HepG2 (cell line): Measurements from ENCODE around the gene SLC27A2. TPM values are rescaled to one million over a fixed set of nuclear protein-coding genes. Genes with fewer than 3 reads are reported as not detected.

Experiments used
- ATAC-seq: fragments of 200-7000 bp; cut with Tn5 transposase; 3 replicates; pipeline ENCODE4 v1.9.1; 2020; ENCODE audit warnings: mild to moderate bottlenecking, moderate library complexity
- BruUV-seq: library from RNA; stranded (reverse); fragments of 400-500 nt; replicated peaks from 2 replicates; lab custom pipeline; 2021; lab: Mats Ljungman, UMichigan
- CTCF ChIA-PET: fragments of 300-600 bp; formaldehyde crosslinking; extraction: SDS; loops from one replicate; lab custom pipeline; 2021; ENCODE audit warnings: low total read pairs, inconsistent platforms, low intra/inter-chr PET ratio; lab: Yijun Ruan, JAX
- POLR2A ChIA-PET: fragments of 350-600 bp; sonication (Branson Sonifier 250); formaldehyde crosslinking; loops from one replicate; lab custom pipeline; 2020; ENCODE audit warnings: antibody characterized with exemption, inconsistent platforms; lab: Yijun Ruan, JAX
- DNase-seq: peaks from one replicate; pipeline ENCODE4 v3.0.0-alpha.2; 2015; ENCODE audit warnings: low spot score
- FAIRE-seq: peaks from 3 replicates; lab custom pipeline; 2011; peaks lifted over from hg19 to GRCh38; lab: Jason Lieb, UNC
- H2AFZ ChIP-seq: one replicate; pipeline ENCODE4 v1.6.1; 2011; ENCODE audit warnings: low read length, inconsistent platforms
- H3K27ac ChIP-seq: fragments of 300-600 bp; 3 replicates; pipeline ENCODE4 v1.8.0; 2011; ENCODE audit warnings: mixed run types, mild to moderate bottlenecking, mixed read lengths, low read length, inconsistent platforms; ENCODE audit not compliant: insufficient read depth; ENCODE audit errors: extremely low read length
- H3K27me3 ChIP-seq, 2 experiments: fragments of 200-600 bp in 1 of 2; 2 replicates in 1 of 2; 3 replicates in 1 of 2; pipeline versions ENCODE4 v1.6.0 to v1.8.0; 2011; ENCODE audit warnings: low read length in 2 of 2, mild to moderate bottlenecking in 2 of 2, moderate library complexity in 2 of 2, inconsistent platforms in 1 of 2; ENCODE audit not compliant: insufficient read depth in 2 of 2, control insufficient read depth in 1 of 2
- H3K36me3 ChIP-seq, 2 experiments: fragments of 200-600 bp in 1 of 2; replicated peaks in 1 of 2; 2 replicates in 1 of 2; 3 replicates in 1 of 2; pipeline versions ENCODE4 v1.5.1 to v1.8.0; 2011; ENCODE audit warnings: low read length in 2 of 2, inconsistent platforms in 1 of 2; ENCODE audit not compliant: insufficient read depth in 2 of 2, control insufficient read depth in 1 of 2
- H3K4me1 ChIP-seq: 2 replicates; pipeline ENCODE4 v1.5.1; 2012; ENCODE audit warnings: low read length, inconsistent platforms; ENCODE audit not compliant: insufficient read depth
- H3K4me2 ChIP-seq: 2 replicates; pipeline ENCODE4 v1.6.0; 2011; ENCODE audit warnings: low read depth, low read length, inconsistent platforms
- H3K4me3 ChIP-seq, 3 experiments: fragments of 200-600 bp in 1 of 3; sonication (generic), shearing (Covaris generic) in 1 of 3; replicated peaks in 1 of 3; 2 replicates each; pipeline ENCODE4 v1.5.1; 2011 to 2016; ENCODE audit warnings: low read length in 3 of 3, inconsistent platforms in 2 of 3, low read depth in 2 of 3, mild to moderate bottlenecking in 2 of 3, control low read depth in 1 of 3, mixed read lengths in 1 of 3; ENCODE audit not compliant: insufficient read depth in 1 of 3
- H3K79me2 ChIP-seq: one replicate; pipeline ENCODE4 v1.6.1; 2011; ENCODE audit warnings: low read length, inconsistent platforms; ENCODE audit not compliant: insufficient read depth
- H3K9ac ChIP-seq: 2 replicates; pipeline ENCODE4 v1.6.0; 2011; ENCODE audit warnings: mild to moderate bottlenecking, low read depth, low read length, inconsistent platforms; ENCODE audit not compliant: insufficient read depth
- H3K9me3 ChIP-seq: 2 replicates; pipeline ENCODE4 v1.5.1; 2012; ENCODE audit warnings: mild to moderate bottlenecking, low read length
- H4K20me1 ChIP-seq: 2 replicates; pipeline ENCODE4 v1.6.0; 2011; ENCODE audit warnings: inconsistent platforms, mild to moderate bottlenecking, low read length, moderate library complexity; ENCODE audit not compliant: insufficient read depth
- CREB1 ChIP-seq, 2 experiments: fragments of 450-650 bp in 1 of 2; IDR thresholded peaks; 2 replicates each; pipeline ENCODE4 v1.6.1; 2016 to 2017; ENCODE audit warnings: control low read depth in 1 of 2, mild to moderate bottlenecking in 1 of 2, missing compliant biosample characterization in 1 of 2, missing genetic modification characterization in 1 of 2
- FOXP1 ChIP-seq, 2 experiments: fragments of 450-650 bp in 1 of 2; IDR thresholded peaks; 2 replicates each; pipeline ENCODE4 v1.6.1; 2017 to 2018; ENCODE audit warnings: antibody characterized with exemption in 1 of 2
- MAFK ChIP-seq, 2 experiments: IDR thresholded peaks in 1 of 2; conservative IDR thresholded peaks in 1 of 2; 2 replicates each; pipeline ENCODE4 v1.6.1; 2011; ENCODE audit warnings: improper control_type of control experiment in 2 of 2, low read length in 2 of 2
- NR2F1 ChIP-seq, 2 experiments: fragments of 450-650 bp in 1 of 2; formaldehyde crosslinking in 1 of 2; IDR thresholded peaks; 2 replicates each; pipeline versions ENCODE4 v1.5.0 to v1.6.1; 2016 to 2020; ENCODE audit warnings: mild to moderate bottlenecking in 1 of 2, missing compliant biosample characterization in 1 of 2, missing genetic modification reagents in 1 of 2, moderate library complexity in 1 of 2
- NR2F6 ChIP-seq, 2 experiments: IDR thresholded peaks; 2 replicates each; pipeline ENCODE4 v1.6.1; 2016; ENCODE audit warnings: antibody characterized with exemption in 1 of 2, mild to moderate bottlenecking in 1 of 2
- PITX1 ChIP-seq: sonication (generic); formaldehyde crosslinking; IDR thresholded peaks from 2 replicates; pipeline ENCODE4 v1.5.1; 2020; ENCODE audit warnings: mild to moderate bottlenecking, missing genetic modification reagents
- RARA ChIP-seq: IDR thresholded peaks from 2 replicates; pipeline ENCODE4 v1.6.1; 2016; ENCODE audit warnings: missing genetic modification reagents, missing compliant biosample characterization
- SCMH1 ChIP-seq: sonication (generic); formaldehyde crosslinking; IDR thresholded peaks from 2 replicates; pipeline ENCODE4 v1.9.0; 2021; ENCODE audit warnings: missing genetic modification reagents, mild to moderate bottlenecking, borderline replicate concordance
- SOX13 ChIP-seq, 3 experiments: fragments of 450-650 bp in 1 of 3; sonication (generic) in 1 of 3; formaldehyde crosslinking in 1 of 3; IDR thresholded peaks in 2 of 3; conservative IDR thresholded peaks in 1 of 3; 2 replicates each; pipeline versions ENCODE4 v1.5.0 to v1.6.1; 2016 to 2020; ENCODE audit warnings: antibody characterized with exemption in 1 of 3, mild to moderate bottlenecking in 1 of 3, missing compliant biosample characterization in 1 of 3, missing genetic modification reagents in 1 of 3, moderate library complexity in 1 of 3
- SOX5 ChIP-seq: IDR thresholded peaks from 2 replicates; pipeline ENCODE4 v1.6.1; 2016; ENCODE audit warnings: borderline replicate concordance
- TEAD3 ChIP-seq: optimal IDR thresholded peaks from 2 replicates; pipeline ENCODE3; 2016; ENCODE audit warnings: borderline replicate concordance
- ZNF281 ChIP-seq: sonication (generic); formaldehyde crosslinking; IDR thresholded peaks from 2 replicates; pipeline ENCODE4 v1.4.0; 2020; ENCODE audit warnings: missing genetic modification reagents, borderline replicate concordance
- ZNF513 ChIP-seq: sonication (generic); formaldehyde crosslinking; conservative IDR thresholded peaks from 2 replicates; pipeline ENCODE4 v1.5.0; 2020; ENCODE audit warnings: missing genetic modification reagents
- ZNF704 ChIP-seq: sonication (generic); formaldehyde crosslinking; IDR thresholded peaks from 2 replicates; pipeline ENCODE4 v1.8.1; 2023; ENCODE audit warnings: mild to moderate bottlenecking, inconsistent platforms, moderate library complexity, missing genetic modification reagents, borderline replicate concordance
- WGBS: methylation state at CpG from one replicate; pipeline ENCODE4 v1.1.6; 2017; ENCODE audit warnings: low lambda C conversion rate; 5-methylcytosine and 5-hydroxymethylcytosine counted together
- in situ Hi-C: cut with HindIII; loops from 2 replicates; pipeline ENCODE4 v1.10.0; 2017; ENCODE audit warnings: low pct_unique_long_range_greater_than_20kb; ENCODE audit not compliant: extremely low pct_ligation_motif_present
- intact Hi-C: fragments of 100-400 bp; cut with micrococcal nuclease; formaldehyde crosslinking; loops from one replicate; pipeline ENCODE4 v1.10.0; 2022; ENCODE audit not compliant: unreplicated experiment
- polyA plus RNA-seq, 8 experiments: library from polyadenylated mRNA; depleted of rRNA in 3 of 8; stranded (reverse) in 7 of 8; unstranded in 1 of 8; fragments of >200 nt; fragmentation: Illumina TruSeq in 4 of 8; extraction: Trizol in 4 of 8; gene quantifications; 2 replicates each; pipeline versions ENCODE4 v1.2.1 to v1.2.3, GENCODE V29; 2011 to 2016; ENCODE audit warnings: low read depth in 4 of 8, missing spikeins in 1 of 8, mixed read lengths in 1 of 8; ENCODE audit not compliant: insufficient read depth in 1 of 8
- total RNA-seq, 5 experiments: library from RNA; depleted of rRNA; stranded (reverse); fragments of >200 nt; fragmentation: Illumina TruSeq; extraction: Trizol; gene quantifications; 2 replicates each; pipeline ENCODE4 v1.2.3, GENCODE V29; 2016; ENCODE audit warnings: low read depth in 1 of 5

Gene SLC27A2
- total and polyA plus RNA-seq, 2 of the 13 experiments (the other 11 are each of a cell fraction or from before 2014, with no cell fraction given), result 14.6 to 23.4 TPM

- WGBS, result 60% methylated on average over 2 of the region's 2 CpGs
- ATAC-seq (no peak), DNase-seq (no peak), FAIRE-seq (no peak)
- in situ Hi-C loops (loop anchor here (10.0 to 25.0 kb wide), 2 partner anchors 127 to 724 kb away; partner anchors contain the start of gene AP4E1), intact Hi-C loops (no loop called here)
- Histone ChIP-seq H3K4me3 (no peak overlapping the region), H3K27ac (peak overlapping the region; percentile 38), H3K79me2 (peaks cover 3% of the 10 kb centered on the region), H3K9me3 (no peaks in the 10 kb centered on the region), H4K20me1 (no peaks in the 10 kb centered on the region), H3K4me1 (peaks cover 94% of the 10 kb centered on the region), H2AFZ (no peak overlapping the region), H3K27me3 (no peaks in the 10 kb centered on the region), H3K4me2 (no peak overlapping the region), H3K9ac (no peak overlapping the region), H3K36me3 (no peaks in the 10 kb centered on the region; a peak in 1 of 5 replicates)
- ChIA-PET POLR2A (no interaction called here), CTCF (no interaction called here)
- TF ChIP-seq NR2F1 (CRISPR knock-in tag; IDR thresholded peaks at IDR 0.05) (peak in 1 of 2 experiments; percentile 54; a peak in 1 of 4 replicates), ZNF513 (no peak), ZNF704 (CRISPR knock-in tag) (no peak), ZNF281 (CRISPR knock-in tag) (peak; percentile 81), CREB1 (IDR thresholded peaks at IDR 0.05) (no peak), CREB1 (CRISPR knock-in tag; IDR thresholded peaks at IDR 0.05) (no peak), MAFK (conservative IDR thresholded peaks at IDR 0.05 in 1 of 2, IDR thresholded peaks at IDR 0.05 in 1 of 2; ENCODE audit: low read length in 2 of 2) (no peak), RARA (CRISPR knock-in tag) (peak; percentile 35; the same call in 1 of the 2 replicates), NR2F6 (IDR thresholded peaks at IDR 0.05) (peak; percentile 29; the same call in 1 of the 2 replicates), NR2F6 (CRISPR knock-in tag; IDR thresholded peaks at IDR 0.05) (peak; percentile 45; the same call in 1 of the 2 replicates), SCMH1 (CRISPR knock-in tag) (no peak), FOXP1 (IDR thresholded peaks at IDR 0.05) (no peak), FOXP1 (CRISPR knock-in tag; IDR thresholded peaks at IDR 0.05) (0 out of 2 replicates have a peak, but pooled peaks have one; percentile 37), TEAD3 (CRISPR knock-in tag) (peak; percentile 26), PITX1 (CRISPR knock-in tag) (no peak), SOX13 (IDR thresholded peaks at IDR 0.05) (no peak), SOX13 (CRISPR knock-in tag; conservative IDR thresholded peaks at IDR 0.05 in 1 of 2, IDR thresholded peaks at IDR 0.05 in 1 of 2) (peak in 1 of 2 experiments; percentile 27; a peak in 1 of 4 replicates), SOX5 (CRISPR knock-in tag) (no peak)
- BruUV-seq, result no TSS peak
These were observed 6.0 kb downstream of the SLC27A2 start for GRCh38 chr15:50187997-50188396.
